Mucosa of gallbladder (tissue), 1 donor: Measurements from ENCODE around the gene SERPINB7. TPM values are rescaled to one million over a fixed set of nuclear protein-coding genes. Genes with fewer than 3 reads are reported as not detected.
"Not testable (repeated sequence)": the region's sequence is repeated elsewhere in the genome, so short reads cannot be mapped to it uniquely, and the experiment has no call there.

ENCODE experiments used
- DNase-seq: peaks from one replicate; pipeline ENCODE4 v3.0.0-alpha.2; 2020; ENCODE audit warnings: low spot score
- total RNA-seq: library from RNA; stranded (reverse); gene quantifications from one replicate; pipeline ENCODE4 v1.2.1, GENCODE V29; 2021
- donor health status: DM: no; HTN: no; CAD: no.

Gene SERPINB7, protein sequence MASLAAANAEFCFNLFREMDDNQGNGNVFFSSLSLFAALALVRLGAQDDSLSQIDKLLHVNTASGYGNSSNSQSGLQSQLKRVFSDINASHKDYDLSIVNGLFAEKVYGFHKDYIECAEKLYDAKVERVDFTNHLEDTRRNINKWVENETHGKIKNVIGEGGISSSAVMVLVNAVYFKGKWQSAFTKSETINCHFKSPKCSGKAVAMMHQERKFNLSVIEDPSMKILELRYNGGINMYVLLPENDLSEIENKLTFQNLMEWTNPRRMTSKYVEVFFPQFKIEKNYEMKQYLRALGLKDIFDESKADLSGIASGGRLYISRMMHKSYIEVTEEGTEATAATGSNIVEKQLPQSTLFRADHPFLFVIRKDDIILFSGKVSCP
- 0.17 TPM for total RNA-seq

DNA sequence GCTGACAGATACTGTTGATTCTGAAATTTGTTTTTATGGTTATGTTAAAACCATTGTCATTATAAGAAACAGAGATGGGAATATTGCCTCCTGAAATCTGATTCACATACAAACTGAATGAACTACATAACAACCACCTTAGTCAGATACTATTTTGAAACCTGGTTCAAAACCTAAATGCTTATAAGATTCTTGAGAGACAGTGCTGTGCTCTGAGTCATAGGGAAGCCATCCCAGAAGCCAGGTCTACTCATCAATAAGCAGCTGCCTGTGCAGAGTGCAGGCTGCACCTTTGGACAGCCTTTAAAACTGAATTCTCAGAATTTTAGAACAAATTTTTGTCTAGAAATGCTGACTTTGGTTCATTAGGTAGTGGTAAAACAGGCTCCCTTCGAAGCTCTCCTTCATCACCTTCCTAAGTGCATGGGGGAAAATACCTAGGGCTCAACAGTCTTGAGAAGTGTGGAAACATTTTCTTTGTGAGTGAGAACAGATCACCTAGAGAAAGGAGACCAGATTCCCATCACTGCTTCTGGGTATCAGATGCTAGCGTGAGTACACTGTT is at the start of gene SERPINB7:
Gene SERPINB7, plus strand, starts transcription at position 253 of the 565 bp plus-strand sequence. CDS start 6,955 bp downstream, outside the sequence.
- DNase-seq, result no peak

DNA sequence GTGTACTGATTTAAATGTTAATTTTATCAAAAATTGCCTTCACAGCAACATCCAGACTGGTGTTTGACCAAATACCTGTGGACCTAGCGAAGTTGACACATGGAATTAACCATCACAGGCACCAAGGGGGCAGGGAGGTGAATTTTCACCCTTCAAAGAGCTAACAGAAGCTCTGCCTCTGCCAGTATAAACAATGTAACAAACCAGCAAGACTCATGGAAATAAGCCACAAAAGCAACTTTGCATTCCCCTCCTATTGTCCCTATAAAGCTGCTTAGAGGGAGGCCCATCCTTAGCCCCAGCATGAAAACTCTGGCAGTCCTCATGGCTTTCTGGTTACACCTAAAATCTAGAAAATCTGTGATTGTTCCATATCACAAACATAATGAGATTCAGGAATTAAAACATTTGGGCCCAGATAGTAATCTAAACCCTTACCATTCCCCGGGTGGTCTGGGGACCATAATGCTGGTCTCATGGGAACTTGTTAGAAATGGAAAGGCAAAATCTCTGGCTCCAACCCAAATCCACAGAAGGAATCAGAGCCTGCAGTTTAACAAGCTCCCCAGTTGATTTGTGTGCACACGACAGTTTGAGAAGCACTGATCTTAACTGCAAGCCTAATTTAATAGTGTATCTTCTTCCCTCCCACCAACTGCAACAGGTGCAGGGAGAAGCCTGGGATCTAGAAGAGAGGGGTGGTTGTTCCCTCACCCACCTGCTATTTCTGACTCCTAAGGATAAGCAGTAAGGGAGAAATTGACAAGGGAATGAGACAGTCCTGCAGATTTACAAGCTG is 49.3 kb upstream of the SERPINB7 start:
- DNase-seq, result no peak

DNA sequence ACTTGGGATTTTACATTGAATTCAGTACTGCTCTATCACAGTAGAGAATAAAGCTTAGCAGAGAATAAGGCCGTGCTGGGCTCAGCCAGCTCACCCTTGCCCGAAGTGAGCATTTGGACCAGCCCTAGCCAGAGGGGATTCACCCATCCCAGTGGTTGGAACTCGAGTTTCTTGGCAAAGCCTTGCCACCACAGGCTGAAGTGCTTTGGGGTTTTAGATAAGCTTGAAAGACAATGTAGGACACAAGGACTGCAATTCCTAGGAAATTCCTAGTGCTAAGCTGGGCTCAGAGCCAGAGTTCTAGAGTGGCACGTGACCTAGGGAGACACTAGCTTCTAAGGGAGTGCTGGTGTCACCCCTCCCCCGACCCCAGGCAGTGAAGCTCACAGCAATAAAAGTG is 44.4 kb upstream of the SERPINB7 start:
- DNase-seq, result no peak

GRCh38 chr18:63731215-63731614 is 44.0 kb upstream of the SERPINB7 start:
- no peak for DNase-seq

- no peak for DNase-seq
These were observed 38.3 kb upstream of the SERPINB7 start for GRCh38 chr18:63736876-63737275.

- DNase-seq, result no peak
These were observed 33.4 kb upstream of the SERPINB7 start for GRCh38 chr18:63741769-63742168.

DNA sequence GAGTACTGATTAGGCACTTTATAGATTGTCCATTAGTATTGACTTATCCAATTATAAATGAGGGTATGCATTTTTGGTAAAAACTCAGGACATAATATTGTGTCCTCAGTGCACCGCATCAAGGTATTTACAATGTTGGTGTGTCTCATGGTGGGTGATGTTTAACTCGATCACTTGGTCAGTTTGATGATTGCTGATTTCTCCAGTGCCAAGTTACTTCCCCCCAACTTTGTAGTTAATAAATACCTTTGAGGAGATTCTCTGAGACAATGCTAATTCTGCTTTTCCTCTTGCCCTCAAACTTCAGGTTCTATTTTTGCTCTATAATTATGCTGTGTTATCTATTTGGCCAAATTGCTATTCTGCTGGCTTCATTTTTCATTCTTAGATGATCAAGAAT is 28.2 kb upstream of the SERPINB7 start:
- no peak for DNase-seq

DNA sequence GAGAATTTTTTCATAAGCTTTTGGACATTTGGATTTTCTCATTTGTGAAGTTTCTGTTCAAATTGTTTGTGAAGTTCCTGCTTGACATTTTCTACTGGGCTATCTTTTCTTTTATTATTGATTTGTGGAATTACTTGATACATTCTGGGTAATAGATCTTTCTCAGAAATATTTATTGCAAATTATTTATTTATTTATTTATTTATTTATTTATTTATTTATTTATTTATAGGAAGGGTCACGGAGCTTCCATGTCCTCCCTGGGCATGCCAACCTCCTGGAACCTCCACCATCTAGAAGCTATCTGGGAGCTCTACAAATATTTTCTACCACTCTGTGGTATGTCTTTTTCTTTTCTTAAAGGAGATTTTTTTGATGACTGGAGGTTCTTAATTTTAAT is 25.7 kb upstream of the SERPINB7 start:
- no peak for DNase-seq

DNA sequence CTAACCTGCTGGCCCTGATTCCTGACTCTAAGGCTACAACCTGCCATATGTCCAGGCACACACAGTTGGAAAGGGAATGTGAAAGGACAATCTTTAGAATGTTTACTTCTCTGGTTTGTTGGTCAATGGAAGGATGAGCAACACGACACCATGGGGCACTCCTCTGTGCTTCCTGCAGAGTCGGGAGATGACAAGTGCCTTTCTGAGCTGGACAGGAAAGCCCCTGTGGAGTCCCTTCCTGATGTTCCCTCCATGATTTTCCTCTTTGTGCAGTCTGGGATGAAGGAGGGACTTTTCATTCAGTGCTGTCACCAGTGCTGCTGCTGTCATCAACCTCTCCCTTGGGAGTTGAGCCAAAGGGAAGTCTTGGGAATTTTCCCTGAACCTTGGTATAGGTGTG is 22.6 kb upstream of the SERPINB7 start:
- DNase-seq, result no peak

- no peak for DNase-seq
These were observed 21.5 kb upstream of the SERPINB7 start for GRCh38 chr18:63753676-63754075.

DNA sequence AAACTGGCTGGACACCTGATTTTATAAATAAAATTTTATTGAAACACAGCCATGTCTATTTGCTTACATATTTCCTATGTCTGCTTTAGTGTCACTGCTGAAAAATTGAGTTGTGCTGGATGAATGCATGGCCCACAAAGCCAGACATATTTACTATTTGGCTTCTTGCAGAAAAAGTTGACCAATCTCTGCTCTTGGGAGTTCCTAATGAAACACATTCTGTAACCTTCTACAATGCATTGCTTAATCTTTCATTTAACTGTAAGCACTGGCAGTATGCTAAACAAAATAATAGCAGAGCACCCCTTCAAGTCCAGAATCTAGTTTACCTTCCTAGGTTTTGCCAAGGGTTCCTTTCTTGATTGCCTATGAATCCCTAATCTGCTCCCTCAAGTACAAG is 17.7 kb upstream of the SERPINB7 start:
- DNase-seq, result no peak

DNA sequence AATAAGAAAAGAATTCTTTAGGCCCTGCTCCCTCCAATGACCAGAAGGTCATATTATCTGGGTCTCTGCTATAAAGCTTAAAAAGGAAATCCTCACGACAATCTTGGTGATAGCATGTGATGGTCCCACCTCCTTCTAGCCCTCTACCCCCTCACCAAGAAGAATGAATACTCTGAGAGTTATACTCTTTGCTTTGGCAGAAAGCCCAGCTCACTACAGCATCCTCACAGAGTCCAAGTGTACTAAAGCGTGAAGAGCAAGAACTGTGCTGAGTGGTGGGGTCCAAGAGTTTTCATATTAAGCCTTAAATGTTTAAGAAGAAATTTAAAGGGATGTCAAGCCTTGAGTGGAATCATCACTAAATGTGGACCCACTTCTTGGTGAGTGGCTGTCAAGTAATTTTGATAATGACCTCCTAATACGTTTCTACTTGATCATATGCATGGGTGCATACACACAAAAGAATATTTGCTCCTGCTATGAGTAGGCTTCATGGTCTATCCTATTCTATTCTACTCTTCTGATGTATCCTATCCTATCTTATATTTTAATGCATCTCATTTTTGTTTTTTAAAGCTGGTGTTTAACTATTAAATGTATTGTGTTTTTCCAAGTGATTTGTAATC is 16.5 kb upstream of the SERPINB7 start:
- no peak for DNase-seq

DNA sequence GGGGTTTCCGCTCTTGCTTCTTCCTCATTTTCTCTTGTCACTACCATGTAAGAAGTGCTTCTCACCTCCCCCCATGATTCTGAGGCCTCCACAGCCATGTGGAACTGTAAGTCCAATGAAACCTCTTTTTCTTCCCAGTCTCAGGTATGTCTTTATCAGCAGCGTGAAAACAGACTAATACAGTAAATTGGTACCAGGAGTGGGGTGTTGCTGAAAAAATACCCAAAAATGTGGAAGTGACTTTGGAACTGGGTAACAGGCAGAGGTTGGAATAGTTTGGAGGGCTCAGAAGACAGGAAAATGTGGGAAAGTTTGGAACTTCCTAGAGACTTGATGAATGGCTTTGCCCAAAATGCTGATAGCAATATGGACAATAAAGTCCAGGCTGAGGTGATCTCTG is 15.4 kb upstream of the SERPINB7 start:
- DNase-seq, result not testable (repeated sequence)

DNA sequence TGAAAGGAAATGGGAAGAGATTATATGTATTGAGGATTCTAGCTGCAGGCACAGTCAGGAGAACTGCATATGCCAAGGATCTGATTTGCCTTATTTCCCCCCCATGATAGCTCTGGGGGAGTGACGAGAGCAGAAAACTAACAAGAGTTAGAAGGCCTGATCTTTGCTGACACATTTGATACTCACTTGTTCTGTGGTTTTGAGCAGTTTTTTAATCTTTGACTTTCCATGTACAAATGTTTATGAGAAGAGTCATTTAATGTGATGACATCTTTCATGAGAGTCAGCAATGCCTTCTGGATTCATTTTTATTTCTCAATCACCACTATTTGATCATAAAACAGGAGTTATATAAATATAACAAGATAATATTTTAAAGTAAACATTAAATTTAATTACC is 12.7 kb upstream of the SERPINB7 start:
- DNase-seq, result no peak

DNA sequence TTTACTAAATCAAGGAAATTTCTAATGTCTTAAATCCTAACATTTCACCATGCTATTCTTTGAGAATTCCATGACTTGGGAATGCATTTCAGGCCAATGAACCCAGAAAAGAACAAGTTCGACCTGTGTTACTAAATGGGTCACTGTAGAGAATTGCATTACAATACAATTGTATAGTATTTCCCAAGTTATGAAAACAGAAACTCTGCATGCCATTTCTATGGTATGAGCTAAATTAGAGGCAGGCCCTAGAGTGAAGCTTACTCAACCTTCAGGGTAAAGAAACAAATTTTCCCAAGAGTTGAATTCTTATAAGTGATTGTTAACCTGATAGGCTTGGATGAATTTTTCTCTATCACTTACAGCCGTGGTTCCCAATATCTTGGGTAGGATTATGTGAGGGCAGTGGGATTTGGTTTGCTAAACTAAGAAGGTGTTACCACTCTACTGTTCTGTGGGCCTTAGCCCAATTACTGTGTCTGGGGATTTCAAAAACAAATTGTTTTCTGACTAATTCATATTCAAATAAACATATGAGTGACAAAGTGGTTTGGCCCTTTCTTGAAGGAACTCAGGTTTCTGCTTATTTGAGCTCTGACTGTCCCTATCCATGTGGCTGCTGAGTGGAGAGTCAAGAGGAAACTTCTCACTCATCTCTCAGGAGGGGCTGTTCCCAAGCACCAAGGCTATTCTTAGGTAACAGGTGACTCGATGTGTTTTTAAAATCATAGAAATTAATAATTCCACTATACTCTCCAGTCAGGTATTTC is 11.2 kb upstream of the SERPINB7 start:
- DNase-seq, result no peak

DNA sequence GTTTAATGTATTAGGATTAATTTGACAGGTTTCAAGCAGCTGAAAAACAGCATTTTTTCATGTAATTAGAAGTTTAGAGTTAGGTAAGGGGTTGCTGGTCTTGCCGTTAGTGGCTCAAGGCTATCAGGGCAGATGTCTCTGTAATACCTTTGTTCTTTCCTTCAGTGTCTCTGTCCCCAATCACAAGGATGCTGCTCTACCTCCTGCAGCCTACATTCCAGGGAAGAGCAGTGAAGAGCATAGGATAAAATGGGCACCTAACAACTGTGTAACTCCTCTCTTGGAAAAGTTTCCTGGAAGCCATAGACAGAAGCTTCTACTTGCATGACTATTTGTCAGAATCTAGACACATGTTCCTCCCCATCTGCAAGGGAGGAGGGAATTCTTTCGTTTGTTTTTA is 9.4 kb upstream of the SERPINB7 start:
- DNase-seq, result no peak

DNA sequence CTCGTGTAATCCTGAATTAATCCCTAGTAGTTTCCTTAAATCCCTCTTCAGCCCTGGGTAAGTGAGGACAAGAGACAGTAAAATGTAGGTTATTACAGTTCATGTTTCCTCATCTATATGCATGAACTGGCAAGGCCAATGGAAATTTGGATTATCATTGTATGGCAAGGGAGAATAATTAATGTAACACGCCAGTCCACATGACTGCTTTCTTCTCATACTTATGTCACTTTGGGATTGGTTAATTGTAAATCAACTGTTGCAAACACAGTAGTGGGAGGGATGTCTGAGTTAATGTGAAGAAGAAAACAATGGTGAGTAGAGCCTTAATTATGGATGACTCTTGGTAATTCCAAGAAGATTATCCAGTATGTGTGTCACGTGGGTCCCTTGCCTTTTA is 1.7 kb upstream of the SERPINB7 start:
- no peak for DNase-seq

DNA sequence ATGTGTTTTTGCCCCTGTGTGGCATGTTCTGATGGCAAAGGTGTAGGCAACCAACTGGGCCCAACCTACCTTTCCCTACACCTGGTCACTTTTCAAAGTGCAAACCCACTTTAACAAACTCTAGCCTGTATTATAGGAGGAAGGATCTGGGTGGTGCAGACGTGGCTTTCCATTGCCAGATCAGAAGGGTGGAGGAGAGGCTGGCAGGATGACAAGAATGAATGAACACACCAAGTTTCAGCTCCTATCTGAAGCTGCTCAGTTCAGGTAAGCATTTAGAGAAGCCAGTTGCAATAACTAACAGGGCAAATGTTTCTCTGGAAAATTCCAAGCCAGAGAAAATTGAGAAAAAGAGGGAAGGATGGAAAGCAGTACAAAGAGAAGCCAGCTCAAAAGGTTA is 707 bp upstream of the SERPINB7 start:
- DNase-seq, result no peak

- DNase-seq, result no peak
These were observed 4.2 kb downstream of the SERPINB7 start for GRCh38 chr18:63779386-63779785.

DNA sequence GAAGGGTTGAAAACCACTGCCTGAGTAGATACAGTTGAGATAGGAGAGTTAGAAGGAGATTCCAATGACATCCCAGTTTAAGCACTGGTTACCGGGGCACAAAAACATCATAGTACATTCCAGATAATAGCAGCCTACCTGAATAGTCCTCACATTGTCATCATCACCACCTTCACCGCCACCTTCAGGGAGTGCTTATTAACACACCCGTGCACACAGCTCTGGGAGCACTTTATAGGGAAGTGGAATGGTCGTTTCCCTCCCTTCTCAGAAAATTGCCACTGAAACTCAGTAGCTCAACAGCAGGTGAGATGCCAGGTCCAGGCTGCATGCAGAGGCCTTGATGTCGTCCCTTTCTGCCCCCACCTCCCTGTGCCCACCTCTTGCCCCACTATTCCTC is 8.2 kb downstream of the SERPINB7 start:
- DNase-seq, result no peak

GRCh38 chr18:63784787-63785452 is 9.7 kb downstream of the SERPINB7 start:
- DNase-seq, result no peak
